Spleen (tissue), 11 donors: Measurements from ENCODE around the gene FAF1. TPM values are rescaled to one million over a fixed set of nuclear protein-coding genes. Genes with fewer than 3 reads are reported as not detected.

Experiments
- DNase-seq: peaks from one replicate; pipeline ENCODE4 v3.0.0-alpha.2; 2020
- H3K27ac ChIP-seq, 8 donors: fragments of 200-600 bp; sonication (generic) in 7 of 8; 1 replicate in 4 of 8; 2 replicates in 4 of 8; pipeline versions ENCODE4 v1.5.0 to v1.8.0; 2016 to 2021; ENCODE audit warnings: inconsistent platforms in 4 of 8, mild to moderate bottlenecking in 4 of 8, moderate library complexity in 1 of 8
- H3K27me3 ChIP-seq, 7 donors: fragments of 200-600 bp; sonication (generic) in 6 of 7; replicated peaks in 1 of 7; 1 replicate in 4 of 7; 2 replicates in 3 of 7; pipeline versions ENCODE4 v1.5.0 to v1.8.0; 2016 to 2021; ENCODE audit warnings: inconsistent platforms in 3 of 7, mild to moderate bottlenecking in 1 of 7
- H3K36me3 ChIP-seq, 6 donors: fragments of 200-600 bp; sonication (generic) in 5 of 6; 1 replicate in 4 of 6; 2 replicates in 2 of 6; pipeline versions ENCODE4 v1.5.0 to v1.8.0; 2016 to 2021; ENCODE audit warnings: inconsistent platforms in 2 of 6
- H3K4me1 ChIP-seq, 6 donors: fragments of 200-600 bp; sonication (generic) in 5 of 6; 1 replicate in 3 of 6; 2 replicates in 3 of 6; pipeline versions ENCODE4 v1.5.0 to v1.8.0; 2016 to 2021; ENCODE audit warnings: inconsistent platforms in 3 of 6
- H3K4me3 ChIP-seq, 8 donors: fragments of 200-600 bp; sonication (generic) in 7 of 8; 1 replicate in 4 of 8; 2 replicates in 4 of 8; pipeline versions ENCODE4 v1.5.0 to v1.8.0; 2016 to 2021; ENCODE audit warnings: inconsistent platforms in 4 of 8, mild to moderate bottlenecking in 4 of 8, moderate library complexity in 2 of 8
- H3K9me3 ChIP-seq, 8 donors: fragments of 200-600 bp; sonication (generic) in 7 of 8; 1 replicate in 4 of 8; 2 replicates in 4 of 8; pipeline versions ENCODE4 v1.5.0 to v1.8.0; 2016 to 2021; ENCODE audit warnings: inconsistent platforms in 4 of 8
- CTCF ChIP-seq, 11 experiments: fragments of 200-600 bp in 7 of 11; fragments of 450-650 bp in 4 of 11; sonication (generic) in 4 of 11; IDR thresholded peaks in 8 of 11; conservative IDR thresholded peaks in 3 of 11; 1 replicate in 7 of 11; 2 replicates in 4 of 11; pipeline versions ENCODE4 v1.4.0 to v1.8.0; 2016 to 2021; ENCODE audit warnings: antibody characterized with exemption in 11 of 11, inconsistent platforms in 4 of 11, mild to moderate bottlenecking in 1 of 11
- POLR2A ChIP-seq, 3 donors: fragments of 450-650 bp; IDR thresholded peaks; one replicate each; pipeline ENCODE4 v1.5.1; 2017; ENCODE audit warnings: antibody characterized with exemption in 3 of 3, mild to moderate bottlenecking in 1 of 3
- POLR2AphosphoS5 ChIP-seq, 3 donors: sonication (generic); formaldehyde crosslinking; IDR thresholded peaks; one replicate each; pipeline ENCODE4 v1.5.1; 2017; ENCODE audit warnings: antibody characterized with exemption in 3 of 3
- WGBS, 5 donors: extraction: QIAGEN DNeasy Blood & Tissue Kit in 3 of 5; methylation state at CpG; one replicate each; pipeline versions ENCODE4 v1.1.5 to v1.1.7; 2013 to 2018; 5-methylcytosine and 5-hydroxymethylcytosine counted together
- intact Hi-C: fragments of 100-400 bp; cut with DNase I; formaldehyde crosslinking; loops from one replicate; pipeline ENCODE4 v1.15.0; 2023; ENCODE audit warnings: low total_unique reads
- polyA plus RNA-seq, 3 donors: library from polyadenylated mRNA; stranded (reverse); fragments of 200-250 nt; gene quantifications; one replicate each; pipeline ENCODE4 v1.2.1, GENCODE V29; 2013
- total RNA-seq, 7 donors: library from RNA; depleted of rRNA in 3 of 7; stranded (reverse); fragments of >200 nt in 3 of 7; fragmentation: NEBNext Ultra II Directional in 4 of 7; extraction: Animal tissue kit (Norgen Biotek cat#: 25700) in 4 of 7; gene quantifications; one replicate each; pipeline versions ENCODE4 v1.1.0 to v1.2.1, GENCODE V29; 2016 to 2021
- donor health status: healthy with polysubstance abuse.
- donor health status: DM: no; HTN: no; CAD: no; lungs with moderate emphysema.
- donor health status: DM: no; HTN: no; CAD: no.
- donor health status: Bipolar disorder and iron deficiency.
- donor health status: healthy.
- donor health status: DM: no; HTN: no; CAD: no.
- donor health status: DM: yes; HTN: yes; CAD: no.

The FAF1 gene
- total and polyA plus RNA-seq, 10 donors, result 16.7 to 58.7 (median 40.0) TPM

- H3K4me3 ChIP-seq, result peak overlapping the region in 4 of 8 donors; percentile 8 to 66 (median 40)
- H3K9me3 ChIP-seq, result peaks cover 0 to 3% (median 0%) of the 10 kb centered on the region in 8 donors
- H3K27me3 ChIP-seq, result peaks cover 17 to 100% (median 100%) of the 10 kb centered on the region in 7 donors
- intact Hi-C loops, result no loop called here
- TF ChIP-seq POLR2A (IDR thresholded peaks at IDR 0.05), result no peak
- peak in 2 of 3 donors; percentile 21 to 53 for TF ChIP-seq POLR2AphosphoS5 (IDR thresholded peaks at IDR 0.05)
- TF ChIP-seq CTCF (IDR thresholded peaks at IDR 0.05 in 8 of 11, conservative IDR thresholded peaks at IDR 0.05 in 3 of 11), result no peak
- 7 to 12% (median 9%) methylated on average over 21 to 34 of the region's 34 CpGs for WGBS, 5 donors
- H3K27ac ChIP-seq, result no peak overlapping the region
- DNase-seq, result no peak
- H3K36me3 ChIP-seq, result no peaks in the 10 kb centered on the region
- peaks cover 28 to 74% (median 65%) of the 10 kb centered on the region in 6 donors for H3K4me1 ChIP-seq
Observed at GRCh38 chr1:50425376-50426107, 534.5 kb downstream of the FAF1 start.

- 10 to 12% (median 11%) methylated on average over 20 to 40 of the region's 40 CpGs for WGBS, 5 donors
- peak overlapping the region in 7 of 8 donors; percentile 34 to 66 (median 47) for H3K4me3 ChIP-seq
- H3K36me3 ChIP-seq, result no peaks in the 10 kb centered on the region
- intact Hi-C loops, result no loop called here
- H3K27ac ChIP-seq, result no peak overlapping the region
- TF ChIP-seq CTCF (IDR thresholded peaks at IDR 0.05 in 8 of 11, conservative IDR thresholded peaks at IDR 0.05 in 3 of 11) (no peak), POLR2AphosphoS5 (IDR thresholded peaks at IDR 0.05) (peak in 1 of 3 donors; percentile 15)
- H3K27me3 ChIP-seq, result peaks cover 13 to 100% (median 100%) of the 10 kb centered on the region in 7 donors
- no peak for DNase-seq
- peaks cover 0 to 3% (median 0%) of the 10 kb centered on the region in 8 donors for H3K9me3 ChIP-seq
- H3K4me1 ChIP-seq, result peaks cover 28 to 80% (median 69%) of the 10 kb centered on the region in 6 donors
Observed at GRCh38 chr1:50424884-50425375, 535.1 kb downstream of the FAF1 start.

- peak overlapping the region; percentile 18 to 66 (median 42) for H3K4me3 ChIP-seq
- TF ChIP-seq POLR2A (IDR thresholded peaks at IDR 0.05) (no peak), CTCF (IDR thresholded peaks at IDR 0.05 in 8 of 11, conservative IDR thresholded peaks at IDR 0.05 in 3 of 11) (no peak), POLR2AphosphoS5 (IDR thresholded peaks at IDR 0.05) (no peak)
Observed at GRCh38 chr1:50424045-50424883, 535.8 kb downstream of the FAF1 start.

More at GRCh38 chr1:50424045-50424883, 535.8 kb downstream of the FAF1 start:
- 2 to 4% (median 3%) methylated on average over 35 of the region's 35 CpGs for WGBS, 5 donors
- H3K27me3 ChIP-seq, result peaks cover 15 to 100% (median 100%) of the 10 kb centered on the region in 7 donors
- H3K4me1 ChIP-seq, result peaks cover 31 to 87% (median 75%) of the 10 kb centered on the region in 6 donors
- H3K36me3 ChIP-seq, result no peaks in the 10 kb centered on the region
- no peak overlapping the region for H3K27ac ChIP-seq
- peaks cover 0 to 3% (median 0%) of the 10 kb centered on the region in 8 donors for H3K9me3 ChIP-seq
- intact Hi-C loops, result no loop called here
- no peak for DNase-seq
